ENCODE data around the gene APP.
A peak's percentile ranks its signal among the peaks of the same experiment; 100 is the strongest.
"Not testable (repeated sequence)": the region's sequence is repeated elsewhere in the genome, so short reads cannot be mapped to it uniquely, and the experiment has no call there.

APP gene

GRCh38 chr21:26162081-26162480, 8.5 kb downstream of the APP start:
- no peak for DNase-seq

- DNase-seq: no peak
These were observed 10.7 kb downstream of the APP start for GRCh38 chr21:26159869-26160268.

GRCh38 chr21:26157801-26158200, 12.8 kb downstream of the APP start:
- no peak for DNase-seq

GRCh38 chr21:26154753-26155152, 15.8 kb downstream of the APP start:
- DNase-seq: no peak

GRCh38 chr21:26153758-26154157, 16.8 kb downstream of the APP start:
- DNase-seq: no peak

GRCh38 chr21:26148840-26149354, 21.7 kb downstream of the APP start:
- no peak for DNase-seq

GRCh38 chr21:26148071-26148839, 22.3 kb downstream of the APP start:
- DNase-seq: no peak

GRCh38 chr21:26147535-26147934, 23.0 kb downstream of the APP start:
- peak in 1 of 2 experiments; percentile 8 for DNase-seq

- DNase-seq: no peak
These were observed 23.9 kb downstream of the APP start for GRCh38 chr21:26146681-26147080.

GRCh38 chr21:26144031-26144430, 26.5 kb downstream of the APP start:
- no peak for DNase-seq

- no peak for DNase-seq
These were observed 28.2 kb downstream of the APP start for GRCh38 chr21:26142363-26142762.

- no peak for DNase-seq
These were observed 29.6 kb downstream of the APP start for GRCh38 chr21:26140926-26141325.

- no peak for DNase-seq
These were observed 30.4 kb downstream of the APP start for GRCh38 chr21:26140164-26140579.

- DNase-seq: no peak
These were observed 31.8 kb downstream of the APP start for GRCh38 chr21:26138615-26139257.

GRCh38 chr21:26137379-26138060, 33.0 kb downstream of the APP start:
- no peak for DNase-seq

- DNase-seq: no peak
These were observed 33.9 kb downstream of the APP start for GRCh38 chr21:26136671-26137070.

GRCh38 chr21:26135520-26135919, 35.0 kb downstream of the APP start:
- no peak for DNase-seq

- DNase-seq: no peak
These were observed 39.0 kb downstream of the APP start for GRCh38 chr21:26131554-26131953.

- not testable (repeated sequence) for DNase-seq
These were observed 39.5 kb downstream of the APP start for GRCh38 chr21:26131053-26131452.

- DNase-seq: no peak
These were observed 40.2 kb downstream of the APP start for GRCh38 chr21:26130249-26130881.

GRCh38 chr21:26127918-26128317, 42.7 kb downstream of the APP start:
- DNase-seq: no peak

GRCh38 chr21:26127073-26127814, 43.3 kb downstream of the APP start:
- DNase-seq: no peak

GRCh38 chr21:26126168-26126553, 44.4 kb downstream of the APP start:
- no peak for DNase-seq

Measured in cerebellar nuclear complex (tissue), 1 donor.